Peyer's patch (tissue), 4 donors: ENCODE data around the gene GMPPA. TPM values are rescaled to one million over a fixed set of nuclear protein-coding genes. Genes with fewer than 3 reads are reported as not detected.
A peak's percentile ranks its signal among the peaks of the same experiment; 100 is the strongest.

Experiments used
- DNase-seq, 3 donors: peaks; one replicate each; pipeline ENCODE4 v3.0.0-alpha.2; 2017 to 2019
- H3K27ac ChIP-seq, 4 donors: fragments of 200-600 bp; sonication (generic); one replicate each; pipeline ENCODE4 v1.5.1; 2016 to 2019
- H3K27me3 ChIP-seq, 2 donors: fragments of 200-600 bp; sonication (generic); one replicate each; pipeline ENCODE4 v1.5.1; 2019
- H3K36me3 ChIP-seq, 3 donors: fragments of 200-600 bp; sonication (generic); one replicate each; pipeline ENCODE4 v1.5.1; 2016 to 2019
- H3K4me1 ChIP-seq, 4 donors: fragments of 200-600 bp; sonication (generic); one replicate each; pipeline ENCODE4 v1.5.1; 2016 to 2019
- H3K4me3 ChIP-seq, 4 donors: fragments of 200-600 bp; sonication (generic); 1 replicate in 3 of 4; 2 replicates in 1 of 4; pipeline ENCODE4 v1.5.1; 2016 to 2019; ENCODE audit warnings: mild to moderate bottlenecking in 1 of 4
- H3K9me3 ChIP-seq, 4 donors: fragments of 200-600 bp; sonication (generic); one replicate each; pipeline ENCODE4 v1.5.1; 2016 to 2019; ENCODE audit warnings: mild to moderate bottlenecking in 1 of 4
- CTCF ChIP-seq, 6 experiments: fragments of 450-650 bp in 4 of 6; fragments of 200-600 bp in 2 of 6; sonication (generic) in 1 of 6; IDR thresholded peaks; one replicate each; pipeline ENCODE4 v1.5.1; 2017 to 2019; ENCODE audit warnings: antibody characterized with exemption in 6 of 6, mild to moderate bottlenecking in 3 of 6, moderate library complexity in 1 of 6
- POLR2A ChIP-seq, 2 donors: fragments of 450-650 bp; IDR thresholded peaks; one replicate each; pipeline ENCODE4 v1.5.1; 2017; ENCODE audit warnings: antibody characterized with exemption in 2 of 2, mild to moderate bottlenecking in 2 of 2, moderate library complexity in 2 of 2
- total RNA-seq, 4 donors: library from RNA; depleted of rRNA; stranded (reverse); fragments of >200 nt; gene quantifications; one replicate each; pipeline ENCODE4 v1.1.0, GENCODE V29; 2016

The GMPPA gene
- total RNA-seq, 4 donors from 2014 or later = 35.0 to 69.6 (median 38.9) TPM

- TF ChIP-seq CTCF (IDR thresholded peaks at IDR 0.05) (peak; percentile 15 to 60 (median 55)), POLR2A (IDR thresholded peaks at IDR 0.05) (no peak)
- Histone ChIP-seq H3K36me3 (peaks cover 0 to 24% (median 0%) of the 10 kb centered on the region in 3 donors), H3K4me3 (peak overlapping the region in 3 of 4 donors; percentile 23 to 33 (median 26)), H3K27me3 (peaks cover 0 to 14% of the 10 kb centered on the region in 2 donors), H3K27ac (no peak overlapping the region), H3K9me3 (no peaks in the 10 kb centered on the region), H3K4me1 (peaks cover 0 to 13% (median 0%) of the 10 kb centered on the region in 4 donors)
- peak; percentile 37 to 72 (median 67) for DNase-seq
These were observed 11.3 kb downstream of the GMPPA start for GRCh38 chr2:219509780-219510511.

DNA sequence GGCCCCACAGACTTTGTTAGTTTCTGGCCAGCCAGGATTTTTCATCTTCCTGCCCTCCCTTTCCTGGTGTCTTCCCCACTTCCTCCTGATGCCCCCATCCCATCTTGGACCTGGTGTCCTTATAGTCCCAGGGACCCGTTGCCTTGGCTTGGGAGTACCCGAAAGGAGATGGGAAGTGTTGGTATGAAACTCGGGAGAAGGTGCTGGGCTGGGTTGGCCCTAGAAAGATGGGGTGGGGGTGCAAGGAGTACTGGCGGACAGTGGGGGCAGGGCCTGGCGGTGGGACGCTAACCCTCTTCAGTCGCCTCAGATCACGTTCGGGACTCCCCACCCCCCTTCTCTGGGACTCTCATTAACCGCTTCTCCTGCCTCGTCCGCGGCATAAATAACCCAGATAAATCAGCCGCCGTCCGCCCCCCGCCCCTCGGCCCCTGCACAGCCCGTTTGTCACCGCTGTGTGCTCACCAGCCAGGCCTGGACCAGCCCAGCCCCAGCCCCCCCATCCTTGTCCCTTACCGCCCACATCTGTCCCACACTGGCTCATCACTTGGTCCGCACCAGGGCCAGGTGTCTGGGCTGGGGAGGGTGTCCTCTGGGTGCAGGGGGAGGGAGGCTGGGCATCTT is 11.9 kb downstream of the GMPPA start:
- Histone ChIP-seq H3K4me3 (no peak overlapping the region), H3K9me3 (no peaks in the 10 kb centered on the region), H3K4me1 (peaks cover 0 to 13% (median 0%) of the 10 kb centered on the region in 4 donors), H3K27me3 (peaks cover 0 to 14% of the 10 kb centered on the region in 2 donors), H3K36me3 (peaks cover 0 to 18% (median 0%) of the 10 kb centered on the region in 3 donors), H3K27ac (no peak overlapping the region)
- no peak for DNase-seq
- no peak for TF ChIP-seq CTCF (IDR thresholded peaks at IDR 0.05)
- TF ChIP-seq POLR2A (IDR thresholded peaks at IDR 0.05) = no peak

DNA sequence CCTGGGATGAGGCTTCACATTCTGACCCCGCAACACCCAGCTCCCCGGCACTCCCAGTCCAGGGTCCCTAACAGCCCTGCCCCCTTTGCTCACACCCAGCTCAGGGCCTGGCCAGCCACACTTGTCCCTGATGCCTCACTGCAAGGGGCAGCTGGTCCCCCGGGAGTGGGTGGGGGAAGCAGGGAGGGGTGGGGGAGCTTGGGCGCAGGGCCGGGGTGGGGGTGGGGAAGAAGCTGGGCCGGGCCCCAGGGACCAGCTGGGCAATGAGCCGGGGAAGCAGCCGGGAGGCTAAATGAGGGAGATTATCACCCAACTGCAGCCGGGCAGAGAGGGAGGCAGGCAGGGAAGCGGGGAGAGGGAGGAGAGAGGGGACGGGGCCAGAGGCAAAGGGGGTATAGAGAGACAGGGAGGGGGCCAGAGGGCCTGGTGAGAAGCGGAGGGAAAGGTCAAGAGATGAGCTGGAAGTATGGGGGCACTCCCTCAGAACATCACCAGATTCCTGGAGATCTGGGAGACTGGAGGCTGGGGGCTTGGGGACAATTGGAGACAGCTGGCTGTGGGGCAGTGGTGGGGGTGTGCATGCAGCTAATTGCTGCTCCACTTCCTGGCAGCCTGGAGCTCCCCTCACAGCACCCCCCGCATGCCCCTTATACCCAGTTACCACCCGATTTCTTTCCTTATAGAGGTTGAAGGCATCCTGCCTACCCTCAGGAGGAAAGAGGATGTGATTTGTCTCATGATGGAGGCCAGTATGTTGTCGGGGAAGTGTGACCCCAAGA is 13.0 kb downstream of the GMPPA start:
- TF ChIP-seq POLR2A (IDR thresholded peaks at IDR 0.05) = no peak
- no peak for TF ChIP-seq CTCF (IDR thresholded peaks at IDR 0.05)
- no peak for DNase-seq
- peaks cover 0 to 6% (median 0%) of the 10 kb centered on the region in 3 donors for H3K36me3 ChIP-seq
- no peak overlapping the region for H3K27ac ChIP-seq
- peaks cover 0 to 14% of the 10 kb centered on the region in 2 donors for H3K27me3 ChIP-seq
- no peak overlapping the region for H3K4me3 ChIP-seq
- H3K9me3 ChIP-seq = no peaks in the 10 kb centered on the region
- H3K4me1 ChIP-seq = peaks cover 0 to 13% (median 0%) of the 10 kb centered on the region in 4 donors

DNA sequence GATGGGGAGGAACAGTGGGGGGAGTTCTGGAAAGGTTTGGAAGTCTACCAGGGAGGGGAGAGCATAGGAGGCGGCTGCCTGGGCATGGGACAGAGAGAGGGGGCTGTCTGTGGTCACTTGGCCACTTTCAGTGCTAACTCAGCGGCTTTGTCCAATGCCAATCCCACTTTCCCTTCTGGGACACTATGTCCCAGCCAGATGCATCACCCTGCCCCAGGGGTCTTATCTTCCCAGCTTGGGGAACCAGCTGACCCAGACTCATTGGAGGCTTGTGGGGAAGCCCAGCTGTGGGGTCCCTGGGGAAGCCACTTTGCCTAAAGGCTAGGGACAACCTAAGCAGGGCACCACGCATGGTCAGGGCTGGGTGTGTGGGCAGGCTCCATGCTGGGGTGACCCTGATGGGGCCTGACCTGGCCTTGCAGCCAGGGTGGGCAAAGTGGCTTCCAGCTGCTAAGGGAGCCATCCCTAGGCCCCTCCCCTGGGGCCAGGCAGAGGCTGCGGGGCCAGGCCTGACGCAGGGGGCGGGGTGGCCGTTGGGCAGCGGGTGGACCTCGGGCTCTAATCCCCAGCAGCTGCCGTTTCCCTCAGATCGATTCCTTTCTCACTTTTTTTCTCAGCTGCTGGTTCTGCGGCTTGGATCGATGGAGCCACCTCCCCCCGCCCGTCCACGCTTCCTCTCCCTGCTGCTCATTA is 14.0 kb downstream of the GMPPA start:
- Histone ChIP-seq H3K4me3 (no peak overlapping the region), H3K4me1 (peaks cover 0 to 13% (median 0%) of the 10 kb centered on the region in 4 donors), H3K9me3 (no peaks in the 10 kb centered on the region), H3K27ac (no peak overlapping the region), H3K36me3 (no peaks in the 10 kb centered on the region), H3K27me3 (peaks cover 0 to 14% of the 10 kb centered on the region in 2 donors)
- TF ChIP-seq POLR2A (IDR thresholded peaks at IDR 0.05) (no peak), CTCF (IDR thresholded peaks at IDR 0.05) (no peak)
- no peak for DNase-seq

DNA sequence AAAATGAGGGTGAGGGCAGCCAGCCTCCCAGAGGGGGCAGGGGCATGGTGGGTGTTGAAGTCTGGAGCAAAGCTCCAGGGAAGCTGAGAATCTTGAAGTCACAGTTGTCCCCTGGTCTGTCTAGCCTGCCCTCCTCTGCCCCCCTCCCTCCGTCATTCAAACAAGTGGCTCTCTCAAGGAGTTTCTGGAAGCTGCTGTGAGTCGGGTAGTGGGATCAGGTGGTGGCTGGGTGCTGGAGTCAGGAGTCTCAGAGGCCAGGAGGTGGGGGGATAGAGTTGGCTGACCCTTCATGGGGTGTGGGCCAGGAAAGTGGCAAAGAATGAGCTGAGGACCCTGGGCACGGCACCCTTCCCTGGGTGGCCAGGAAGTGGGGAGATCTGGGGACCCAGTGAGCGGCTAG is 15.1 kb downstream of the GMPPA start:
- H3K27ac ChIP-seq = no peak overlapping the region
- H3K9me3 ChIP-seq = no peaks in the 10 kb centered on the region
- TF ChIP-seq POLR2A (IDR thresholded peaks at IDR 0.05) (no peak), CTCF (IDR thresholded peaks at IDR 0.05) (no peak)
- no peak for DNase-seq
- H3K36me3 ChIP-seq = no peaks in the 10 kb centered on the region
- peaks cover 0 to 13% (median 0%) of the 10 kb centered on the region in 4 donors for H3K4me1 ChIP-seq
- H3K4me3 ChIP-seq = no peak overlapping the region
- H3K27me3 ChIP-seq = peaks cover 0 to 14% of the 10 kb centered on the region in 2 donors
